HG02885 (cell line): ENCODE measurements around the gene ALDOB.

Source experiments
- ATAC-seq: cut with Tn5 transposase; IDR thresholded peaks from one replicate; pipeline ENCODE4 v1.9.1; 2021; ENCODE audit warnings: mild to moderate bottlenecking; ENCODE audit not compliant: unreplicated experiment, poor library complexity

Gene ALDOB

GRCh38 chr9:101435601-101436079, at the start of gene ALDOB:
TSS of gene ALDOB (minus strand) at chr9:101435774. CDS start at chr9:101430887, 4,887 bp downstream.
- no peak for ATAC-seq

GRCh38 chr9:101484046-101484445, 48.5 kb upstream of the ALDOB start:
- ATAC-seq, result no peak

GRCh38 chr9:101481261-101481660, 45.7 kb upstream of the ALDOB start:
- no peak for ATAC-seq

- no peak for ATAC-seq
Observed at GRCh38 chr9:101480386-101480785, 44.8 kb upstream of the ALDOB start.

GRCh38 chr9:101479338-101480030, 43.9 kb upstream of the ALDOB start:
- no peak for ATAC-seq

- ATAC-seq, result no peak
Observed at GRCh38 chr9:101478906-101479305, 43.3 kb upstream of the ALDOB start.

GRCh38 chr9:101478444-101478843, 42.9 kb upstream of the ALDOB start:
- no peak for ATAC-seq

GRCh38 chr9:101477736-101478135, 42.2 kb upstream of the ALDOB start:
- ATAC-seq, result no peak

- ATAC-seq, result no peak
Observed at GRCh38 chr9:101477214-101477613, 41.6 kb upstream of the ALDOB start.

GRCh38 chr9:101476576-101477208, 41.1 kb upstream of the ALDOB start:
- no peak for ATAC-seq

- ATAC-seq, result no peak
Observed at GRCh38 chr9:101472891-101473290, 37.3 kb upstream of the ALDOB start.

GRCh38 chr9:101470929-101471328, 35.4 kb upstream of the ALDOB start:
- ATAC-seq, result no peak

GRCh38 chr9:101470021-101470420, 34.4 kb upstream of the ALDOB start:
- ATAC-seq, result no peak

GRCh38 chr9:101469026-101469425, 33.5 kb upstream of the ALDOB start:
- no peak for ATAC-seq

- ATAC-seq, result no peak
Observed at GRCh38 chr9:101468116-101468515, 32.5 kb upstream of the ALDOB start.

- ATAC-seq, result no peak
Observed at GRCh38 chr9:101467690-101468089, 32.1 kb upstream of the ALDOB start.

- ATAC-seq, result no peak
Observed at GRCh38 chr9:101466863-101467262, 31.3 kb upstream of the ALDOB start.

- no peak for ATAC-seq
Observed at GRCh38 chr9:101465326-101465915, 29.8 kb upstream of the ALDOB start.

- no peak for ATAC-seq
Observed at GRCh38 chr9:101463397-101463796, 27.8 kb upstream of the ALDOB start.

GRCh38 chr9:101462558-101462957, 27.0 kb upstream of the ALDOB start:
- no peak for ATAC-seq

GRCh38 chr9:101460965-101461364, 25.4 kb upstream of the ALDOB start:
- ATAC-seq, result no peak
